Stimulated activated CD8-positive, alpha-beta memory T cell treated with anti-CD3 and anti-CD28 coated beads, Interleukin-7, amount 100 ng/mL, for 48 hours (primary cell): Measurements from ENCODE around the gene EIF3J.
A peak's percentile ranks its signal among the peaks of the same experiment; 100 is the strongest.
"Not testable (repeated sequence)": the region's sequence is repeated elsewhere in the genome, so short reads cannot be mapped to it uniquely, and the experiment has no call there.

Experiments used
- DNase-seq, 2 donors: peaks; one replicate each; pipeline ENCODE4 v3.0.0-alpha.2; 2020; ENCODE audit warnings: low read depth in 1 of 2; ENCODE audit errors: extremely low read depth in 1 of 2

EIF3J gene

GRCh38 chr15:44536962-44537734 lies at the start of gene EIF3J:
Gene EIF3J (plus strand): TSS chr15:44537147. CDS start chr15:44537195, 48 bp downstream.
- peak; percentile 89 to 92 for DNase-seq

- no peak for DNase-seq
Observed at GRCh38 chr15:44489464-44489863, 47.5 kb upstream of the EIF3J start.

- DNase-seq: no peak
Observed at GRCh38 chr15:44490622-44491021, 46.3 kb upstream of the EIF3J start.

GRCh38 chr15:44492040-44492439 lies 44.9 kb upstream of the EIF3J start:
- DNase-seq: no peak

GRCh38 chr15:44492672-44493071 lies 44.3 kb upstream of the EIF3J start:
- no peak for DNase-seq

- DNase-seq: no peak
Observed at GRCh38 chr15:44495562-44495961, 41.4 kb upstream of the EIF3J start.

GRCh38 chr15:44500555-44500954 lies 36.4 kb upstream of the EIF3J start:
- DNase-seq: no peak

- DNase-seq: no peak
Observed at GRCh38 chr15:44501768-44502366, 35.1 kb upstream of the EIF3J start.

GRCh38 chr15:44516436-44516835 lies 20.5 kb upstream of the EIF3J start:
- no peak for DNase-seq

- no peak for DNase-seq
Observed at GRCh38 chr15:44519537-44519936, 17.4 kb upstream of the EIF3J start.

GRCh38 chr15:44525018-44525417 lies 11.9 kb upstream of the EIF3J start:
- DNase-seq: no peak

- no peak for DNase-seq
Observed at GRCh38 chr15:44527241-44527640, 9.7 kb upstream of the EIF3J start.

- no peak for DNase-seq
Observed at GRCh38 chr15:44529864-44530604, 6.9 kb upstream of the EIF3J start.

- no peak for DNase-seq
Observed at GRCh38 chr15:44530653-44531052, 6.3 kb upstream of the EIF3J start.

GRCh38 chr15:44532275-44532674 lies 4.7 kb upstream of the EIF3J start:
- not testable (repeated sequence) for DNase-seq

GRCh38 chr15:44532689-44533088 lies 4.3 kb upstream of the EIF3J start:
- no peak for DNase-seq

- no peak for DNase-seq
Observed at GRCh38 chr15:44535092-44535491, 1.9 kb upstream of the EIF3J start.

GRCh38 chr15:44535523-44536301 lies 1.2 kb upstream of the EIF3J start:
- peak in 1 of 2 donors; percentile 10 for DNase-seq

GRCh38 chr15:44536302-44536961 lies 515 bp upstream of the EIF3J start:
- peak in 1 of 2 donors; percentile 59 for DNase-seq

- DNase-seq: no peak
Observed at GRCh38 chr15:44537735-44538240, 841 bp downstream of the EIF3J start.
